PC-9 (cell line): ENCODE measurements around the gene ATP1B1. TPM values are rescaled to one million over a fixed set of nuclear protein-coding genes. Genes with fewer than 3 reads are reported as not detected.

ENCODE experiments used
- BruUV-seq: library from RNA; stranded (reverse); fragments of 400-500 nt; replicated peaks from 2 replicates; lab custom pipeline; 2021; lab: Mats Ljungman, UMichigan
- CTCF ChIA-PET: fragments of 300-600 bp; sonication (Branson Sonifier 250); formaldehyde crosslinking; loops from one replicate; lab custom pipeline; 2022; ENCODE audit warnings: antibody characterized with exemption; lab: Charles Lee
- POLR2A ChIA-PET: fragments of 300-600 bp; sonication (Branson Sonifier 250); formaldehyde crosslinking; loops from one replicate; lab custom pipeline; 2022; ENCODE audit warnings: antibody characterized with exemption; ENCODE audit not compliant: unreplicated experiment; lab: Charles Lee
- DNase-seq, 2 experiments: peaks; one replicate each; pipeline versions ENCODE4 v3.0.0 to v3.0.0-alpha.2; 2015 to 2022; ENCODE audit warnings: mixed read lengths in 1 of 2
- H2AFZ ChIP-seq: fragments of 200-600 bp; sonication (generic); 2 replicates; pipeline ENCODE4 v1.8.1; 2017; ENCODE audit warnings: antibody characterized with exemption
- H3F3A ChIP-seq: fragments of 200-600 bp; sonication (generic); 2 replicates; pipeline ENCODE4 v1.8.1; 2017; ENCODE audit warnings: antibody characterized with exemption, mild to moderate bottlenecking, low read depth; ENCODE audit not compliant: insufficient read depth
- H3K27ac ChIP-seq: fragments of 200-600 bp; sonication (generic); 2 replicates; pipeline ENCODE4 v1.6.1; 2016; ENCODE audit warnings: mixed run types
- H3K27me3 ChIP-seq: fragments of 200-600 bp; sonication (generic); 2 replicates; pipeline ENCODE4 v1.6.1; 2016; ENCODE audit warnings: low read depth, mixed run types; ENCODE audit not compliant: insufficient read depth
- H3K36me3 ChIP-seq: fragments of 200-600 bp; sonication (generic); 2 replicates; pipeline ENCODE4 v1.6.1; 2016; ENCODE audit warnings: low read depth, mixed run types
- H3K4me1 ChIP-seq: fragments of 200-600 bp; sonication (generic); replicated peaks from 2 replicates; pipeline ENCODE4 v1.6.1; 2016; ENCODE audit warnings: mixed run types; ENCODE audit not compliant: insufficient read depth
- H3K4me2 ChIP-seq: fragments of 200-600 bp; sonication (generic); 2 replicates; pipeline ENCODE4 v1.6.1; 2017; ENCODE audit warnings: mixed run types
- H3K4me3 ChIP-seq: fragments of 200-600 bp; sonication (generic); 2 replicates; pipeline ENCODE4 v1.6.1; 2016; ENCODE audit warnings: mixed run types
- H3K79me2 ChIP-seq: fragments of 200-600 bp; sonication (generic); 2 replicates; pipeline ENCODE4 v1.6.1; 2017; ENCODE audit warnings: low read depth, mixed run types
- H3K9me2 ChIP-seq: fragments of 200-600 bp; sonication (generic); 2 replicates; pipeline ENCODE4 v1.8.1; 2017; ENCODE audit warnings: mild to moderate bottlenecking; ENCODE audit not compliant: insufficient read depth
- H3K9me3 ChIP-seq: fragments of 200-600 bp; sonication (generic); 2 replicates; pipeline ENCODE4 v1.8.1; 2016; ENCODE audit warnings: low read depth; ENCODE audit not compliant: insufficient read depth
- H4K20me1 ChIP-seq: fragments of 200-600 bp; sonication (generic); 2 replicates; pipeline ENCODE4 v1.8.1; 2017; ENCODE audit not compliant: insufficient read depth
- CTCF ChIP-seq: fragments of 200-600 bp; sonication (generic); conservative IDR thresholded peaks from 2 replicates; pipeline ENCODE4 v1.6.1; 2017; ENCODE audit warnings: mixed run types, antibody characterized with exemption, mild to moderate bottlenecking, moderate library complexity
- EZH2 ChIP-seq: fragments of 200-600 bp; sonication (generic); IDR thresholded peaks from 2 replicates; pipeline ENCODE4 v1.8.0; 2017; ENCODE audit warnings: antibody characterized with exemption, low read depth
- intact Hi-C: fragments of 100-400 bp; cut with micrococcal nuclease; formaldehyde crosslinking; loops from one replicate; pipeline ENCODE4 v1.10.0; 2022; ENCODE audit not compliant: unreplicated experiment
- total RNA-seq: library from RNA; stranded (reverse); gene quantifications from 2 replicates; pipeline ENCODE4 v1.2.3, GENCODE V29; 2021

The ATP1B1 gene
- total RNA-seq, 1 experiment from 2014 or later, result 110 TPM

GRCh38 chr1:169078163-169078883, 28.2 kb upstream of the ATP1B1 start:
- no peak for DNase-seq
- no peaks in the 10 kb centered on the region; the same call in 1 of the 2 replicates for H3K4me1 ChIP-seq
- H3K27ac ChIP-seq, result no peak overlapping the region
- H3K79me2 ChIP-seq, result no peaks in the 10 kb centered on the region
- H3K27me3 ChIP-seq, result no peaks in the 10 kb centered on the region
- TF ChIP-seq EZH2, result no peak
- TF ChIP-seq CTCF, result no peak
- H3K36me3 ChIP-seq, result no peaks in the 10 kb centered on the region
- H4K20me1 ChIP-seq, result no peaks in the 10 kb centered on the region
- POLR2A ChIA-PET, result no interaction called here
- CTCF ChIA-PET, result interaction anchor here (0.6 kb wide), 1 partner anchor 16 kb away, joined by 3 read pairs; no protein-coding TSS in a partner anchor
- H3K4me3 ChIP-seq, result no peak overlapping the region
- no TSS peak for BruUV-seq
- H3K4me2 ChIP-seq, result no peak overlapping the region
- H2AFZ ChIP-seq, result no peak overlapping the region
- H3K9me2 ChIP-seq, result no peaks in the 10 kb centered on the region; the same call in 1 of the 2 replicates
- H3F3A ChIP-seq, result no peaks in the 10 kb centered on the region; the same call in 1 of the 2 replicates
- intact Hi-C loops, result no loop called here
- H3K9me3 ChIP-seq, result no peaks in the 10 kb centered on the region

GRCh38 chr1:169081503-169082123, 24.9 kb upstream of the ATP1B1 start:
- H3K27ac ChIP-seq, result no peak overlapping the region
- no peak overlapping the region for H3K4me3 ChIP-seq
- H3K4me1 ChIP-seq, result no peaks in the 10 kb centered on the region; the same call in 1 of the 2 replicates
- DNase-seq, result no peak
- no peaks in the 10 kb centered on the region for H3K79me2 ChIP-seq
- H3K4me2 ChIP-seq, result no peak overlapping the region
- no TSS peak for BruUV-seq
- H3F3A ChIP-seq, result no peaks in the 10 kb centered on the region; the same call in 1 of the 2 replicates
- intact Hi-C loops, result no loop called here
- H3K27me3 ChIP-seq, result no peaks in the 10 kb centered on the region
- no peaks in the 10 kb centered on the region; the same call in 1 of the 2 replicates for H3K9me2 ChIP-seq
- CTCF ChIA-PET, result no interaction called here
- TF ChIP-seq EZH2 (no peak), CTCF (no peak)
- H2AFZ ChIP-seq, result no peak overlapping the region
- no peaks in the 10 kb centered on the region for H3K9me3 ChIP-seq
- no peaks in the 10 kb centered on the region for H3K36me3 ChIP-seq
- POLR2A ChIA-PET, result no interaction called here
- no peaks in the 10 kb centered on the region for H4K20me1 ChIP-seq

GRCh38 chr1:169085911-169086310, 20.6 kb upstream of the ATP1B1 start:
- Histone ChIP-seq H3K27ac (no peak overlapping the region), H3K4me3 (no peak overlapping the region), H3K27me3 (no peaks in the 10 kb centered on the region), H3K4me1 (0 out of 2 replicates have a peak, but pooled peaks cover 8% of the 10 kb centered on the region), H3K4me2 (no peak overlapping the region), H2AFZ (no peak overlapping the region), H3K9me2 (no peaks in the 10 kb centered on the region), H3K36me3 (no peaks in the 10 kb centered on the region), H3K79me2 (no peaks in the 10 kb centered on the region), H4K20me1 (no peaks in the 10 kb centered on the region), H3F3A (no peaks in the 10 kb centered on the region), H3K9me3 (no peaks in the 10 kb centered on the region)
- no TSS peak for BruUV-seq
- POLR2A ChIA-PET, result no interaction called here
- intact Hi-C loops, result no loop called here
- TF ChIP-seq CTCF, result no peak
- no peak for TF ChIP-seq EZH2
- no peak for DNase-seq
- CTCF ChIA-PET, result no interaction called here
